ENCODE data around the gene GPR65. TPM values are rescaled to one million over a fixed set of nuclear protein-coding genes. Genes with fewer than 3 reads are reported as not detected.

Gene GPR65
- total and polyA plus RNA-seq, 10 of the 15 experiments (the other 5 are each of a cell fraction or from before 2014, with no cell fraction given): 4.4 to 14.7 (median 9.4) TPM

- TF ChIP-seq, protein P1, sequence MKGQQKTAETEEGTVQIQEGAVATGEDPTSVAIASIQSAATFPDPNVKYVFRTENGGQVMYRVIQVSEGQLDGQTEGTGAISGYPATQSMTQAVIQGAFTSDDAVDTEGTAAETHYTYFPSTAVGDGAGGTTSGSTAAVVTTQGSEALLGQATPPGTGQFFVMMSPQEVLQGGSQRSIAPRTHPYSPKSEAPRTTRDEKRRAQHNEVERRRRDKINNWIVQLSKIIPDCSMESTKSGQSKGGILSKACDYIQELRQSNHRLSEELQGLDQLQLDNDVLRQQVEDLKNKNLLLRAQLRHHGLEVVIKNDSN (IDR thresholded peaks at IDR 0.05; ENCODE audit: borderline replicate concordance, extremely low read length, insufficient read depth, low read depth, low read length): no peak
- no peak for TF ChIP-seq TARDBP (IDR thresholded peaks at IDR 0.05; ENCODE audit: borderline replicate concordance)
- no peak for TF ChIP-seq ZBTB11 (CRISPR knock-in tag; IDR thresholded peaks at IDR 0.05)
- TF ChIP-seq NBN (IDR thresholded peaks at IDR 0.05): no peak
These were observed 44.3 kb downstream of the GPR65 start (continued) for GRCh38 chr14:88049266-88049665.

DNA sequence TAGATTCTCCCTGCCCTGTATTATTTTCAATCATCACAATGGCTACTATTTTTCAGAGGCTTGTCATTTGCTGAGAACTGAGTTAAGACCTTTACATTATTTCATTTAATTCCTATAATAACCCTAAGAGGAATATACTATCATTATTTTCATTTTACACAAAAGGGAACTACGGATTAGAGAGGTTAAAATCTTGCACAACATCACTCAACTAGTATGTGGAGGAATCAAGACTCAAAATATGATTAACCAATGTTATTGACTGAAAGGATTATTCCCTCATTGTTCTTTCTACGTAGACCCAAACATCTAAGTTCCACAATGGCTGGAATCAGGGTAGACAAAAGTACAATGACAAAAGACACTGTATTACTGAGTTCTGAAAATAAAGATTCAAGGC, 45.0 kb downstream of the GPR65 start:
- ChIA-PET SMC1A (ENCODE audit: uncharacterized antibody, unreplicated experiment) (no interaction called here), CTCF (no interaction called here), RAD21 (ENCODE audit: unreplicated experiment) (no interaction called here), POLR2A (no interaction called here)
- ATAC-seq: no peak
- WGBS (ENCODE audit: insufficient coverage, insufficient replicate concordance, low lambda C conversion rate, missing lambda C conversion rate): 0% methylated on average over 2 of the region's 2 CpGs
- Histone ChIP-seq H3K9me3 (replicated peaks; ENCODE audit: control insufficient read depth, insufficient read depth, low read length) (no peaks in the 10 kb centered on the region), H3K36me3 (ENCODE audit: control insufficient read depth in 2 of 2, insufficient read depth in 2 of 2, low read length in 1 of 2) (no peaks in the 10 kb centered on the region), H3K79me2 (ENCODE audit: control insufficient read depth, insufficient read depth, low read length) (no peaks in the 10 kb centered on the region), H3K27ac (ENCODE audit: control insufficient read depth, insufficient read depth) (no peak overlapping the region), H2AFZ (ENCODE audit: control insufficient read depth, low read depth, low read length) (no peak overlapping the region), H3K9ac (ENCODE audit: control insufficient read depth, insufficient read depth, low read length) (no peak overlapping the region), H3K4me1 (ENCODE audit: control insufficient read depth, insufficient read depth, low read length) (no peaks in the 10 kb centered on the region), H3K27me3 (replicated peaks in 1 of 2; ENCODE audit: control insufficient read depth in 2 of 2, insufficient read depth in 2 of 2, low read length in 1 of 2) (no peaks in the 10 kb centered on the region; a peak in 1 of 4 replicates), H4K20me1 (ENCODE audit: control insufficient read depth, insufficient read depth) (no peaks in the 10 kb centered on the region), H3K4me3 (no peak overlapping the region), H3K4me2 (ENCODE audit: control insufficient read depth, insufficient read depth) (no peak overlapping the region)
- no TSS peak for BruUV-seq (replicated peaks)
- FAIRE-seq: no peak
- TF ChIP-seq ZNF217 (IDR thresholded peaks at IDR 0.05) (no peak), MTA2 (IDR thresholded peaks at IDR 0.05; ENCODE audit: low read depth) (no peak), RFX5 (IDR thresholded peaks at IDR 0.05; ENCODE audit: low read depth, low read length) (no peak), SIN3A (IDR thresholded peaks at IDR 0.05; ENCODE audit: low read depth, low read length) (no peak), ZBTB33 (IDR thresholded peaks at IDR 0.05) (no peak), CEBPZ (IDR thresholded peaks at IDR 0.05; ENCODE audit: low read depth, low read length) (no peak), RUNX3 (IDR thresholded peaks at IDR 0.05; ENCODE audit: low read length) (no peak)
- in situ Hi-C loops (cut with MboI) (no loop called here), intact Hi-C loops (cut with micrococcal nuclease; ENCODE audit: unreplicated experiment) (no loop called here)
- no peak for DNase-seq (ENCODE audit: low read depth, low spot score)

All from GM12878 (cell line).